ENCODE measurements around the gene RAC3. TPM values are rescaled to one million over a fixed set of nuclear protein-coding genes. Genes with fewer than 3 reads are reported as not detected.

RAC3 gene
- total and polyA plus RNA-seq, 3 donors from 2014 or later: 42.3 to 102 (median 74.3) TPM

GRCh38 chr17:82054351-82055022 is 23.0 kb downstream of the RAC3 start:
- 92 to 99% methylated on average over 6 to 32 of the region's 38 CpGs for WGBS, 2 donors
- H3K36me3 ChIP-seq (ENCODE audit: low read depth, missing control alignments): no peaks in the 10 kb centered on the region

GRCh38 chr17:82055023-82055964 is 23.8 kb downstream of the RAC3 start:
- Histone ChIP-seq H3K4me1 (peaks cover 11% of the 10 kb centered on the region), H3K27me3 (no peaks in the 10 kb centered on the region), H3K9me3 (no peaks in the 10 kb centered on the region), H3K4me3 (no peak overlapping the region), H3K36me3 (ENCODE audit: low read depth, missing control alignments) (no peaks in the 10 kb centered on the region), H3K27ac (no peak overlapping the region)
- no peak for DNase-seq
- WGBS, 2 donors: 86 to 100% methylated on average over 6 to 26 of the region's 26 CpGs
- intact Hi-C loops (cut with DNase I; ENCODE audit: low total_unique reads): no loop called here
- TF ChIP-seq POLR2A (IDR thresholded peaks at IDR 0.05) (no peak), CTCF (IDR thresholded peaks at IDR 0.05) (no peak)

More at GRCh38 chr17:82054351-82055022, 23.0 kb downstream of the RAC3 start:
- no peak for TF ChIP-seq CTCF (IDR thresholded peaks at IDR 0.05)
- TF ChIP-seq POLR2A (IDR thresholded peaks at IDR 0.05): no peak
- no peak overlapping the region for H3K27ac ChIP-seq
- no peak for DNase-seq
- no peak overlapping the region for H3K4me3 ChIP-seq
- no peaks in the 10 kb centered on the region for H3K27me3 ChIP-seq
- intact Hi-C loops (cut with DNase I; ENCODE audit: low total_unique reads): no loop called here
- H3K4me1 ChIP-seq: peaks cover 11% of the 10 kb centered on the region
- H3K9me3 ChIP-seq: no peaks in the 10 kb centered on the region

- intact Hi-C loops (cut with DNase I; ENCODE audit: low total_unique reads): no loop called here
- H3K4me1 ChIP-seq: peaks cover 11% of the 10 kb centered on the region
- no peak for DNase-seq
- no peaks in the 10 kb centered on the region for H3K9me3 ChIP-seq
- WGBS, 2 donors: 88 to 94% methylated on average over 21 to 27 of the region's 28 CpGs
- no peaks in the 10 kb centered on the region for H3K27me3 ChIP-seq
- H3K27ac ChIP-seq: no peak overlapping the region
- no peak for TF ChIP-seq CTCF (IDR thresholded peaks at IDR 0.05)
- TF ChIP-seq POLR2A (IDR thresholded peaks at IDR 0.05): no peak
- no peak overlapping the region for H3K4me3 ChIP-seq
- H3K36me3 ChIP-seq (ENCODE audit: low read depth, missing control alignments): no peaks in the 10 kb centered on the region
Observed at GRCh38 chr17:82055965-82056728, 24.7 kb downstream of the RAC3 start.

- H3K9me3 ChIP-seq: no peaks in the 10 kb centered on the region
- intact Hi-C loops (cut with DNase I; ENCODE audit: low total_unique reads): no loop called here
- H3K36me3 ChIP-seq (ENCODE audit: low read depth, missing control alignments): no peaks in the 10 kb centered on the region
- no peak overlapping the region for H3K4me3 ChIP-seq
- WGBS, 2 donors: 72 to 76% methylated on average over 7 to 24 of the region's 29 CpGs
- peaks cover 11% of the 10 kb centered on the region for H3K4me1 ChIP-seq
- no peaks in the 10 kb centered on the region for H3K27me3 ChIP-seq
- TF ChIP-seq CTCF (IDR thresholded peaks at IDR 0.05) (no peak), POLR2A (IDR thresholded peaks at IDR 0.05) (no peak)
- DNase-seq: no peak
- H3K27ac ChIP-seq: no peak overlapping the region
Observed at GRCh38 chr17:82056729-82057621, 25.5 kb downstream of the RAC3 start.

Measured in testis (tissue), 3 donors.